GM19023 (cell line): ENCODE data around the gene LHPP.

Experiments
- ATAC-seq: cut with Tn5 transposase; IDR thresholded peaks from one replicate; pipeline ENCODE4 v1.9.1; 2021; ENCODE audit warnings: mild to moderate bottlenecking, moderate library complexity; ENCODE audit not compliant: unreplicated experiment

The LHPP gene

GRCh38 chr10:124495162-124495561, 33.5 kb downstream of the LHPP start:
- no peak for ATAC-seq

GRCh38 chr10:124495725-124496124, 34.1 kb downstream of the LHPP start:
- ATAC-seq = no peak

- no peak for ATAC-seq
Observed at GRCh38 chr10:124496150-124496549, 34.5 kb downstream of the LHPP start.

- no peak for ATAC-seq
Observed at GRCh38 chr10:124496620-124497019, 35.0 kb downstream of the LHPP start.

- ATAC-seq = no peak
Observed at GRCh38 chr10:124497196-124497881, 35.7 kb downstream of the LHPP start.

- ATAC-seq = no peak
Observed at GRCh38 chr10:124498056-124498455, 36.4 kb downstream of the LHPP start.

GRCh38 chr10:124500757-124501156, 39.1 kb downstream of the LHPP start:
- ATAC-seq = no peak

- ATAC-seq = no peak
Observed at GRCh38 chr10:124504711-124505110, 43.1 kb downstream of the LHPP start.

- no peak for ATAC-seq
Observed at GRCh38 chr10:124505279-124505678, 43.7 kb downstream of the LHPP start.

- no peak for ATAC-seq
Observed at GRCh38 chr10:124508070-124508667, 46.5 kb downstream of the LHPP start.

GRCh38 chr10:124508907-124509454, 47.4 kb downstream of the LHPP start:
- ATAC-seq = no peak

GRCh38 chr10:124509880-124510632, 48.4 kb downstream of the LHPP start:
- no peak for ATAC-seq

- no peak for ATAC-seq
Observed at GRCh38 chr10:124510759-124511158, 49.1 kb downstream of the LHPP start.

GRCh38 chr10:124511205-124512039, 49.8 kb downstream of the LHPP start:
- ATAC-seq = no peak

- no peak for ATAC-seq
Observed at GRCh38 chr10:124512040-124512428, 50.4 kb downstream of the LHPP start.

- no peak for ATAC-seq
Observed at GRCh38 chr10:124512600-124512999, 51.0 kb downstream of the LHPP start.

- ATAC-seq = no peak
Observed at GRCh38 chr10:124515244-124515970, 53.8 kb downstream of the LHPP start.

- ATAC-seq = no peak
Observed at GRCh38 chr10:124516181-124516580, 54.6 kb downstream of the LHPP start.

- ATAC-seq = no peak
Observed at GRCh38 chr10:124516746-124517397, 55.2 kb downstream of the LHPP start.

GRCh38 chr10:124517461-124517860, 55.8 kb downstream of the LHPP start:
- ATAC-seq = no peak
